SW 1271 (cell line): ENCODE measurements around the gene SPIRE1.
"Not testable (repeated sequence)": the region's sequence is repeated elsewhere in the genome, so short reads cannot be mapped to it uniquely, and the experiment has no call there.

Experiments
- DNase-seq, 2 experiments: peaks; one replicate each; lab custom pipeline; 2025; lab: John Stamatoyannopoulos, UW

Gene SPIRE1

DNA sequence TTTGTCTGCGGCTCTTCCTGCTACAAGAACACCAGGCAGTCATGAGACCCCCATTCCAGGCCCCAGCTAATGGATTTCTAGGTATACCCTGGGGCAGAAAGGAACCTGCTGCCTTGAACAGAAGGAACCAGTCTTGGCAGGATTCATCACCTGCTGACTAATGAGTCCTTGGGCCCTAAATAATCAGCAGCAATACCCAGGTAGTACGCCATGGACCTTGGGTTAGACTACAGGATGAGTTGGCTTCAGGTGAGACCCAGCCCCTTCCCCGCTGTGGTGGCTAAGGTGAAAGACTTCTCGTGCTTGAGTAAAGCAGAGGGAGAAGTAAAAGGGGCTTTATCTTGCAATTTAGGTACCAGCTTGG lies 105.0 kb downstream of the SPIRE1 start:
- DNase-seq: no peak

DNA sequence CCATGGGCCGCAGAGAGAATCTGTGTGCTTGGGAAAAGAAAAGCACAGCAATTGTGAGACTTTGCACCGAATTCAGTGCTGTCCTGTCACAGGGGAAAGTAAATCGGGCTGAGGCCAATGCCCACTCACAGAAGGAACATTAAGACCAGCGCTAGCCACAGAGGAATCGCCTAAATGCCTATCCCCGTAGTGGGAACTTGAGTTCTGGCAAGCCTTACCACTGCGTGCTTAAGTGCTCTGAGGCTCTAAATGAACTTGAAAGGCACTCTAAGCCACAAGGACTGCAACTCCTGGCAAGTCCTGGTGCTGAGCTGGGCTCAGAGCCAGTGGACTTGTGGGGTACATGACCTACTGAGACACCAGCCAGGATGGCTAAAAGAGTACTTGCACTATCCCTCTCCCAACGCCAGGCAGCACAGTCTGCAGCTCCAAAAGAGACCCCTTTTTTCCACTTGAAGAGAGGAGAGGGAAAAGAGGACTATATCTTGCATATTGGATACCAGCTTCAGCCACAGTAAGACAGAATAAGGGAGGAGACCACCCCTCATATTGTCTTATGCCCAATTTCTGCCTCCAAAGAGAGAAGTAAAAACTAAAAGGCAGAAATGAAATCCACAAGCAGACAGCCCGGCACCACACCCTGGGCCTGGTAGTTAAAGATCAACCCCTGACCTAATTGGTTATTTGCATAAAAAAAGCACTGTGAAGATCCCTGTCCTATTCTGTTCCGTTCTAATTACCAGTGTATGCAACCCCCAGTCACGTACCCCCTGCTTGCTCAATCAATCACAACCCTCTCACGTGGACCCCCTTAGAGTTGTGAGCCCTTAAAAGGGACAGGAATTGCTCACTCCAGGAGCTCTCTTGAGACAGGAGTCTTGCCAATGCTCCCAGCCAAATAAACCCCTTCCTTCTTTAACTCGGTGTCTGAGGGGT lies 105.7 kb downstream of the SPIRE1 start:
- DNase-seq: not testable (repeated sequence)

DNA sequence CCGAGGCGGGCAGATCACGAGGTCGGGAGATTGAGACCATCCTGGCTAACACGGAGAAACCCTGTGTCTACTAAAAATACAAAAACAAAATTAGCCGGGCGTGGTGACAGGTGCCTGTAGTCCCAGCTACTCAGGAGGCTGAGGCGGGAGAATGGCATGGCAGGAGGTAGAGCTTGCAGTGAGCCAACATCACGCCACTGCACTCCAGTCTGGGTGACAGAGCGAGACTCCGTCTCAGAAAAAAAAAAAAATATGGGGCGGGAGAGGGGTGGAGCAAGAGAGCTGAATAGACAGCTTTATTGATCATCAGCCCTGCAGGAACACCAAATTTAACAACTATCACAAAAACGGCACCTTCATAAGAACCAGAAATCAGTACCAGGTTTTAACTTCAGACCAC lies 106.4 kb downstream of the SPIRE1 start:
- not testable (repeated sequence) for DNase-seq

DNA sequence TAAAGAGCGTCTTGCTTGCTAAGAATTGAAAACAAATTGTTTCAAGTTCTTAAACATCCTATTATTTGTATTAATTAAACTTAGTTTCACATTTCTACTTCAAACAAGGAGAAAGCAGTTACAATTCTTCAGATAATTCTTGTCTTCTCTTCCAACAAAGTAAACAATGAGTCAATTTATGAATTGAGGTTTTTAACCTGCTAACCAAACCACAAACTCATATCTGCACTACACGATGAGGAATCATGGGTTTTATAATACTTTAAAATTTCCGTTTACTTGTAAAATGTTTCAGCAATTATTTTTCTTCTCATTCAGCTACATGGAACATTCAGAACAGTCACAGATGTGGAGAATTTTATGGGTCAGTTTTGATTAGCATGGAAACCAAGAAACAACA lies 114.2 kb downstream of the SPIRE1 start:
- DNase-seq: no peak

DNA sequence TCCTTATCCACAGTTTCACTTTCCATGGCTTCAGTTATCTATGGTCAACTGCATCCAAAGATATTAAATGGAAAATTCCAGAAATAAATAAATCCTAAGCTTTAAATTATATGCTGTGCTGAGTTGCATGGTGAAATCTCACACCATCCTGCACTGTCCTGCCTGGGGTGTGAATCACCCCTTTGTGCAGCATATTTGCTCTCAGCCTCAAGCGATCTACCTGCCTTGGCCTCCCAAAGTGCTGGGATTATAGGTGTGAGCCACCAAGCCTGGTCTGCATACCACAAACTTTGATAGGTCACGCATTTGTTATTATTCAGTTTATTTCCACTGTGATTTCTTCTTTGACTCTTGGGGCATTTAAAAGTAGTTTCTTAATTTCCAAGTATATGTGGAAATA lies 117.2 kb downstream of the SPIRE1 start:
- no peak for DNase-seq

DNA sequence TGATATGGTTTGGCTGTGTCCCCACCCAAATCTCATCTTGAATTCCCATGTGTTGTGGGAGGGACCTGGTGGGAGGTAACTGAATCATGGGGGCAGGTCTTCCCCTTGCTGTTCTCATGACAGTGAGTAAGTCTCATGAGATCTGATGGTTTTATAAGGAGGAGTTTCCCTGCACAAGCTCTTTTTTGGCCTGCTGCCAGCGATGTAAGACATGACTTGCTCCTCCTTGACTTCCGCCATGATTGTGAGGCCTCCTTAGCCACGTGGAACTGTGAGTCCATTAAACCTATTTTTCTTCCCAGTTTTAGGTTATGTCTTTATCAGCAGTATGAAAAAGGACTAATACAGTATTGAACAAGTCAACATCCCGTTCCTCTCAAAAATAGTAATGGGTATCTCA lies 118.7 kb downstream of the SPIRE1 start:
- DNase-seq: not testable (repeated sequence)

DNA sequence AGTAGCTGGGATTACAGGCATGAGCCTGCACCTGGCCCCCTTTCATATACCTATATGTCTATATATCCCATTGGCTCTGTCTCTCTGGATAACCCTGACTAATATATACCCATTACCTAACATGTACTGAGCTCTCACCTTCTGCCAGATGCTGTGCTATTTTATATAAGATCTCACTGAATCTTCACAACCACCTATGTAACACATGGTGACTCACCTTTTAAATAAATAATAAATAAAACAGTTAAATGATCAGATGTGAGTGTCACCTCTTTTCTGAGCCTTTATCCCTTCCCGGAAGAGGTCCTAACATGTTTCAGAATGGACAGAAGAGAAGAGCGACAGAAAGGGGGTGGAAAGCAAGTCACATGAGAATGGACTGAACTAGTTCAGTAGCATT lies 123.1 kb downstream of the SPIRE1 start:
- DNase-seq: no peak

DNA sequence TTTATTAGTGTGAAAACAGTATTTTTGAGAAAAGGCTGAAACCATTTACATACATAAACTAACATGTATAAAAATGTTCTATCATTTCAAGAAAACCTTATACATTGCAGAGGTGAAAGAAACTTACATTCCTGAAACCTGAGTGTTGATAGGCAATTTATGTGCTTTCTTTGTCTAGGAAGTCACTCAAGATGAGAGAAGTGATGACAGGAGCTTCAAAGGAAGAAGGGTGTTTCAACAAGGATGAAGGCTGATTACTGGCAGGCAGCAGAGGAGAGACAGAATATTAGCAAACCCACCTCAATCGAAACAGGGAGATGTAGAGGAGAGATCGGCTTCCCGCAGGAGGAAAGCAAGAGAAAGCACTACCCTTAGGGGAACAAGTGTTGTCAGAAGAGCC lies 125.2 kb downstream of the SPIRE1 start:
- no peak for DNase-seq

DNA sequence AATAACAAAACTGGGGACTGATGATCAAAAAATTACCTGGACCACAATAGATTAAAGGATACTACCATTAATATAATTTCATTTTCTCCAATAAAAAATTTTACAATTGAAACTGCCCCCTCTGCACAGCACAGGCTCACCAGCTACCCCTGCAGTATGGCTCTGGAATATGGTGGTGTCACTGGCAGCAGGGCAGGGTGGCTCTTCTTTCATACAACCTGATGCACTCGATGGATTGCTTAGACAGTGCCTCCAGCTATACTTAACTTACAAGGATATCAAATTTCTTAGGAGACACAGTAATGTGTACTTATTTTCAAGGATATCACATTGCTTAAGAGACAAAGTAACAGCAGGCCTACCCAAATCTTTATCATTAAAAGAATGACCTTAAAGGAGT lies 126.2 kb downstream of the SPIRE1 start:
- no peak for DNase-seq

DNA sequence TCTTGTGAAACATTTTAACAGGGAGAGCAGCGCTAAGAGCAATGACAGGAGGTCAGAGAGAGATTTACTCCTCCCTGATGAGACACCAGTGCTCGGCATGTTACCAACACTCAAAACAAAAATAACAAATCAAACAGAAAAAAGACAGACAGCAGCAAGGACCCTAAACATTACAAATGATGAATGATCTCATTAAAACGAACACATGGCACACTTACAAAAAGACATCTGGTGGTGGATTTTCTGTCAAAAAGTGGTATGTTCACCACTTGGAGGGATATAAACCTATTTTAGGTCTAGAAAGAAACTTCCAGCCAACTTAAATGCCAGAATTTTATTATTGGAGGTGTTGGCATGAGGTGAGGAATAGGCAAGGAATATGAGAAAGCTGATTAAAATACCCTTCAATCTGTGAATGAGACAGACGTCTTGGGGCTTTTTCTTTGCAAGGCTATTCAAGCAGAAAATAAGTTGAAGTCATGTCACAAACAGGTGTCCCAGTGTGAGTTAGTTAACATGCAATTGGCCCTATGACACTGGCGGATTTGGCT lies 137.4 kb downstream of the SPIRE1 start:
- DNase-seq: no peak

DNA sequence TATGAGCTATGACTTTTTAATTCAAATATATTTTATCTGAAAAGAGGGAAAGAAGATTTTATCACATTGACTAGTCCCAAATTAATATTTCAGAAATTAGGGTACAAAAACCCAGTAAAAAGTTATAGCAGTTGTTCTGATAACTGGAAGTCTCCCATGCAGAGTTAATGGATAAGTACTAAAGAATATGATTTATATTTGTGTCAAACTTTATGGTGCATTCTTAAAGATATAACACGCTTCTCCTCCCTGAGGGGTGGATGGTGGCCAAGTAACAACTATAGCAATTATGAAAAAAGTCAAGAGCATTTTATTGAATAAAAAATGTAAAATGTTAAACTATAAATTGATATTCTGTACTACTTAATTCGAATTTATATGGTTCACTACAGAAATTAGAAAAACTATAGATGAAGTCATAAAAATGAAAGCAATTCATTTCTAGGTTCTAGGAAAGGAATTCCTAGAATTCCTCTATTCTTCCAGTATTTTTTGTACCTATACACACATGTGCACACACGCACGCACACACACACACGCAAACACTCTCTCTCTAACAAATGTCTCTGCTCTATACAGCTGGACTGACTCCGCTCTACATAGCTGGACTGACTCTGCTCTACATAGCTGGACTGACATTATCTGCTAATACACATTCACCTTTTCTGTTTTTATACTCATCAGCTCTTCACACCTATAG lies 138.9 kb downstream of the SPIRE1 start:
- no peak for DNase-seq

DNA sequence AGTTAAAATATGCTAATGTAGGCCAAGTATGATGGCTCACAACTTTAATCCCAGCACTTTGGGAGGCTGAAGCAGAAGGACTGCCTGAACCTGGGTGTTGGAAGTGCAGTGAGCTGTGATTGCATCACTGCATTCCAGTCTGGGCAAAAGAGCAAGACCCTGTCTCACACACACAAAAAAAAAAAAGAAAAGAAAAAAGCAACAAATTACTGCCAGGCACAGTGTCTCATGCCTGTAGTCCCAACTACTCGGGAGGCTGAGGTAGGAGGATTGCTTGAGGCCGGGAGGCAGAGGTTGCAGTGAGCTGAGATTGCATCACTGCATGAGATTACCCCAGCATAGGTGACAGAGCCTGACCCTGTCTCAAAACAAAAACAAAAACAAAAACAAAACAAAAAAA lies 139.6 kb downstream of the SPIRE1 start:
- no peak for DNase-seq

DNA sequence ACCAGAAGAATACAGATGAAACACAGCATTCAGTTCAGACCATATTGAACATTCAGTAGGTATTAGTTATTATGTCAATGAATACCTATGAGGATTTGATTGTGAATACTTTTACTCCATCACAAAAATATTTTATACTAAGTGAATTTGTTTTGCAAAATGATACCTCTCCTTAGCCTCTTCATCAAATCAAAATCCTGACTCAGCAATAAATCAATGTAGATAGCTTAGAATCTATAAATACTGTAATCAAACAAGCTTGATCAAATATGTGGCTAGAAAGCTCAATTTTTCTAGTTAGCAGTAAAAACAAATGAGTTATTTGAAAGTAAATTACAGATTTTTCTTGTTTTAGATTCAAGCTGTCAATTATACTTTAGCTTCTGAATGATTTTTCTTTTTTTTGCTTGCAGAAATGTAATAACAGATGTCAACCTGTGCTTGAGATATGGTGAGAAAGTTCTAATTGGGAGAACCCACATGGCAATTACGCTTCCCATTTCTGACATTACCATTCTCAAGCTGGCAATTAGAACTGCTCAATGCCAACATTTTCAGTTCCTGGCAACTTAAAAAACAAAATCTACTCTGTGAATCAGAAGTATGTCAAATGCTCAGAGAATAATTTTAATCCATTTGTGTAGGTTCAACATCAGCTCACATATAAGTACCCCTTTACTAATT lies 140.6 kb downstream of the SPIRE1 start:
- DNase-seq: no peak

DNA sequence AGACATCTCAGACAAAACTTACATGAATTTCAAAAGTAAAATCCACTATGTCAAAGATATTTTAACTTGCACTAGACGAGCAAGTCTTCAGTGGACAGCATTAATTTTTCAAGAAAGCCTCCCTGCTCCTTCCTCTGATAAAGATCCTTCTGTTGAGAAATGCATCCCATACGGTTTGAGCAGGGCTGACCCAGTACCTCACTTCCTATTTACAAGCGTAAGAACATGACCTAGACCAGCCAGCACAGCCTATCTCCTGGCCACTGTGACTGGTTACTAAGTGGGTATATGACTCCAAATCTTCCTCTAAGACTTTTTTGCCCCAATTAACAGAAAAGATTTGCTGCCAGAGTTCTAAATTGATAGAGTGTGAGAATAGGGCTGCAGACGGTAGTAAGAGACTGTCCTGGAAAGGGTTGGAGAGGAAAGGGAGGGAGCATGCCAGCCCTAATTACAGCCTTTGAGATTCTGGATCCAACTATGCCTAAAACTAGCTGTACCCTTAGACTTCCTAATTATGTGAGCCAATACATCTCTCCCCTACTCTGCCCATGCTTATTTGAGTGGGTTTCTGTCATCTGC lies 141.8 kb downstream of the SPIRE1 start:
- DNase-seq: no peak

DNA sequence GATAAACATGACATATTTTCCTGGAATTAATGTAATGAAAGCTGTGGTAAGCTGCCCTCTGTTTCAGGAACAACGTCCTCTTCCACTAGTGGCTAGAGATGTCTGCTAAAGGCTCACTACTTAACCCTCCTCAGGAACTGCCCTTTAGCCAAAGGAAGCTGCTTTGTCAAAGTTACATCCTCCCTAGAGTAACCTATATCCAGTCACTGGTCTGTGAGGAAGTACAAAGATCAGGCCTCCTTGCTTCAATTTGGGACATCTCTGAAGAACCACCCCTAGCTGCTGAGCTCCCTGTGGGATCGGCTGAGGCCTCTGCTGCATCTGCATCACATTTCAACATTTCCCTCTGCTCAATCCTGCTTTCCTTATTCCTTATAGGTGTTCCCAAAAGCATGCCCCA lies 142.4 kb downstream of the SPIRE1 start:
- DNase-seq: no peak

DNA sequence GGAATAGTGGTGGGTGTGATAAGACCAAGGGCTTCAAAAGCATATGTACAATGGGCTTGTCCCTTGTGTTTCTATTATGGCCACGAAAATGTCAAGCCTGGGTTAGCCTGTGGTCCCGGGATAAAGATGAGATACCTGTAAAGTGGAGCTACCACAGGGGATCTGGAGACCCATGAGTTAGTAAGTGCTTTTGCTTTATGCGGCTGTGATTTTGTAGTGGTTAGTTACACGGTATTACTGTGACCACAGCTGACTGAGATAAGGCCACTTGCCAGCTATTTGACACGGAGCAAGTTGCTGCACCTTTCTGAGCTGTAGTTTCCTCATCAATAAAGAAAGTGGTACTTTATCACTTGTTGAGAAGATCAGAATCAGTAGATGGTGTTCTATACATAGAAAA lies 150.9 kb downstream of the SPIRE1 start:
- no peak for DNase-seq

DNA sequence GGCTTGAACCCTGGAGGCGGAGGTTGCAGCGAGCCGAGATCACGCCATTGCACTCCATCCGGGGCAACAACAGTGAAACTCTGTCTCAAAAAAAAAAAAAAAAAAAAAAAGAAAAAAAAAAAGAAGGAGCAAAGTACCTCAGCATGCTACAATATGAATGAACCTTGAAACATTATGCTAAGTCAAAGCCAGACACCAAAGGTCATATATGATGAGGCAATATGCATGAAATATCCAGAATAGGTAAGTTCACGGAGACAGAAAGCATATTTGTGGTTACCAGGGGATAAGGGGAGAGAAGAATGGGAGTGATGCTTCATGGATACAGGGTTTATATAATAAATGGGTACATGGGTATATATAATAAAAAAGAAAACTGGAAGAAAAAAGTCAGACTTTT lies 156.9 kb downstream of the SPIRE1 start:
- no peak for DNase-seq

DNA sequence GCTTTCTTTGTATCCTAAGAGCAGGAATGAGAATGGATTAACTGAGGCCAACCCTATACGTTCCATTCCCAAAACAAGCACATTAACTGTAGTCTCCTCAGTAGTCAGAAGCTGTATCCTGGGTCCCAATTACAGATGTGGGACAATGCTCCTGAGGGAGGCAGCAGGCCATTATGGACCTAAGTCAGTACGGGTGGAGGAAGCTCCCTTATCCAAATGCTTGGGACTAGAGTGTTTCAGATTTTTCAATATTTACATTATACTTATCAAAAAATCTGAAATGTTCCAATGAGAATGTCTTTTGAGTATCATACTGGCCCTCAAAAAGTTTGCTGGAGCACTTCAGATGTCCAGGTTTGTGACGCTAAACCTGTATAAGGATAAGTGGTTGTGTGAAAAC lies 160.1 kb downstream of the SPIRE1 start:
- DNase-seq: no peak

DNA sequence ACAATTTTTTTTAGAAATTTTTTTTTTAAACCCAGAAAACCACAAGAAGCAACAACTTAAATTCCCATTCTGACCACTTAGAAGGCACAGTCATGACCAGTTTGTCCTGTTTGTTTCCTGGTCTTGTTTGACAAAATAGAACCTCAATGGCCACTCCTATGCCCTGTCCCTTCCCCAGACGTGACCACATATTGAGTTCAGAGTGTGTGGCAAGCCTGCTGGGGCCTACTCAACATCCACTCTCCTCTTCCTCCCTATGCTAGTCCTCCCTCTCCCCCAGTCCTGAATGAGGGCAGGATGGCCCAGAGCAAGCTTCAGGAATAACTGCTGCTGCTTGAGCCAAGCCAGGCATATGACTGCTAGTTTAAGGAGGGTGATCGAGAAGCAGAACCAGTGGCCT lies 160.6 kb downstream of the SPIRE1 start:
- DNase-seq: no peak

DNA sequence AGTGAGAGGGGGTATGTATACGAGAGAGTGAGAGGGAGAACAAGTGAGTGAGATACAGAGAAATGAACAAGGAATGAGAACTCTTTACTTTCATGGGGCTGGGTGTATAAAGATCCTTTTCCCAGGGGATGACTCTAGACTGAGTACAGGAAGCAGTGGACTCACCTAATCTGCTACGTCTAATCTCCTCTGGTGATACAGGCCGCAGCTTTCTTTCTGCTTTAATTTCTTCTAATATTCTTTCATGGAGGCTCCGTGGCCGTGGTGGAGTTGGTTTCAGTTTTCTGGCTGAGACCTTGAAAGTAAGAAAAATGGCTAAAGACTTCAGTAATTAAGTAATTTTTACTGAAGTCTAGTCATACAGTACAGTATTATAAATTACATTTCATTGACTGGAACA lies 165.0 kb downstream of the SPIRE1 start:
- no peak for DNase-seq

DNA sequence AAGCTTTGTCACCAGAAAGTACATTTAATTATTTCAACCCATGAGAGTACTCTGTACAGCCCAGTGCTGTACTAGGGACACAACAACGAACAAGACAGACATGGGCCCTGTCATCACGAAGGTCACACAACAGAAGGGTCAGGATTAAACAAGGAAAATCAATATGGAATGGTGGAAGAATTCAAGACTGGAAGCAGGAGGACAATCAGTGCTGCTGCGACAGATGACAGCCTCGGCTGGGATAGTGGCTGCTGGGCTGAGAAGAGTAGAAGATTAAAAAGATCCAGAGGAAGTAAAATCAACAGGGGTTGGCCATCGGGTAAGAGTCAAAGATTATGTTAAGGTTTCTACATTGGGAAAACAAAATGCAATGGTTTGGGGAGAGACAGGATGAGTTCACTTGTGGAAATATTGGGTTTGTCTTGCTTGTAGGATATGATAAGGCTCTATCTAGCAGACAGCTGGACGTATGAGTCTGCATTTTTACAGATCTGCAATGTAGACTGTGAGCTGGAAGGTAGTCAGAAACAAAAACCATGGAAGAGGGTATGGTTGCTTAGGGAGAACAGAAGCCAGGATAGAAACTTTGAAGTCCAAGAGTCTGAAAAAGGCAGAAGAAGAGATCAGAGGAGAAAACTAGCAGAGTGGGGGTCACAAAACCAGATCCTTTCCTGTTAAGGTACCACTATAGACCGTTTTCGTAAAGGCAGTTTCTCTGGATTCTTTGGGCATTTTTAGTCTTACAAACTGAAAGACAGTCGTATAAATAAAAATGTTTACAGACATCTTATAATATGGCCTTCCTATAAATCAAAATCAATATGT lies 166.1 kb downstream of the SPIRE1 start:
- DNase-seq: no peak
